MM.1S (cell line): ENCODE measurements around the gene FUCA1.

Source experiments
- CTCF ChIP-seq: fragments of 300-600 bp; sonication (generic); IDR thresholded peaks from 2 replicates; pipeline ENCODE4 v1.5.1; 2016; ENCODE audit warnings: antibody characterized with exemption, low read length, mixed read lengths
- EZH2 ChIP-seq: fragments of 300-600 bp; sonication (generic); optimal IDR thresholded peaks from 2 replicates; pipeline ENCODE3; 2017; ENCODE audit warnings: low read depth, mild to moderate bottlenecking, antibody characterized with exemption, low read length, mixed read lengths
- EZH2phosphoT487 ChIP-seq: fragments of 300-600 bp; sonication (generic); IDR thresholded peaks from 2 replicates; pipeline ENCODE4 v1.6.1; 2018; ENCODE audit warnings: antibody characterized with exemption, low read length

GRCh38 chr1:23825762-23826522 lies 42.1 kb downstream of the FUCA1 start:
- no peak for TF ChIP-seq CTCF
- TF ChIP-seq EZH2 = no peak
- TF ChIP-seq EZH2phosphoT487 = no peak
